Peyer's patch (tissue), 4 donors: ENCODE data around the gene ARHGDIG. TPM values are rescaled to one million over a fixed set of nuclear protein-coding genes. Genes with fewer than 3 reads are reported as not detected.

Source experiments
- total RNA-seq, 4 donors: library from RNA; depleted of rRNA; stranded (reverse); fragments of >200 nt; gene quantifications; one replicate each; pipeline ENCODE4 v1.1.0, GENCODE V29; 2016

The ARHGDIG gene
- total RNA-seq, 4 donors from 2014 or later = 3.7 to 112 (median 67.5) TPM; not detected in 1

Other genes starting within 250 kb of the ARHGDIG start
- 1 to 10 TPM; 2.5 to 6.3 (median 3.3) TPM for gene POLR3K, start 227.0 kb upstream of the ARHGDIG start, total RNA-seq
- 10 to 100 TPM in 3 of 4 donors, 1 to 10 TPM in 1; 8.7 to 17.6 (median 14.4) TPM for gene SNRNP25, start 226.8 kb upstream of the ARHGDIG start, total RNA-seq
- gene RHBDF1, start 208.0 kb upstream of the ARHGDIG start, total RNA-seq = 10 to 100 TPM; 19.4 to 58.6 (median 41.1) TPM
- 10 to 100 TPM; 21.5 to 63.4 (median 44.7) TPM for gene MPG, start 202.4 kb upstream of the ARHGDIG start, total RNA-seq
- 10 to 100 TPM; 13.8 to 47.9 (median 28.3) TPM for gene NPRL3, start 141.9 kb upstream of the ARHGDIG start, total RNA-seq
- gene HBZ, start 127.9 kb upstream of the ARHGDIG start, total RNA-seq = not detected
- gene HBM, start 114.6 kb upstream of the ARHGDIG start, total RNA-seq = not detected
- 1 to 10 TPM in 1 of 4 donors, not detected in 3; 9.1 TPM for gene HBA2, start 107.7 kb upstream of the ARHGDIG start, total RNA-seq
- gene HBA1, start 103.9 kb upstream of the ARHGDIG start, total RNA-seq = not detected
- gene HBQ1, start 100.1 kb upstream of the ARHGDIG start, total RNA-seq = not detected
- gene LUC7L, start 51.1 kb upstream of the ARHGDIG start, total RNA-seq = 100 to 1,000 TPM in 3 of 4 donors, 10 to 100 TPM in 1; 87.6 to 440 (median 156) TPM
- 100 to 1,000 TPM; 108 to 223 (median 166) TPM for gene FAM234A, start 45.8 kb upstream of the ARHGDIG start, total RNA-seq
- 10 to 100 TPM in 3 of 4 donors, 1 to 10 TPM in 1; 6.1 to 16.5 (median 11.4) TPM for gene RGS11, start 4.6 kb upstream of the ARHGDIG start, total RNA-seq
- gene PDIA2, start 2.6 kb downstream of the ARHGDIG start, total RNA-seq = 10 to 100 TPM in 2 of 4 donors, 1 to 10 TPM in 2; 1.7 to 29.2 (median 11.1) TPM
- 10 to 100 TPM; 31.4 to 47.2 (median 37.3) TPM for gene AXIN1, start 72.1 kb downstream of the ARHGDIG start, total RNA-seq
- gene MRPL28, start 89.9 kb downstream of the ARHGDIG start, total RNA-seq = 10 to 100 TPM; 58.3 to 73.4 (median 61.3) TPM
- 100 to 1,000 TPM; 130 to 211 (median 166) TPM for gene PGAP6, start 101.4 kb downstream of the ARHGDIG start, total RNA-seq
- gene NME4, start 116.6 kb downstream of the ARHGDIG start, total RNA-seq = 10 to 100 TPM in 3 of 4 donors, 1 to 10 TPM in 1; 9.6 to 65.2 (median 29.5) TPM
- 100 to 1,000 TPM in 2 of 4 donors, 10 to 100 TPM in 2; 32.2 to 154 (median 105) TPM for gene DECR2, start 121.3 kb downstream of the ARHGDIG start, total RNA-seq
- 100 to 1,000 TPM in 2 of 4 donors, 10 to 100 TPM in 2; 55.5 to 136 (median 106) TPM for gene RAB11FIP3, start 145.1 kb downstream of the ARHGDIG start, total RNA-seq
- gene CAPN15, start 247.1 kb downstream of the ARHGDIG start, total RNA-seq = 100 to 1,000 TPM in 3 of 4 donors, 10 to 100 TPM in 1; 50.3 to 249 (median 167) TPM